NCI-H2081 treated with DMSO at 0.1 percent for 48 hours (cell line): ENCODE results near the gene DNMT3L.
"Not testable (repeated sequence)": the region's sequence is repeated elsewhere in the genome, so short reads cannot be mapped to it uniquely, and the experiment has no call there.

ENCODE experiments used
- DNase-seq: peaks from one replicate; lab custom pipeline; 2025; lab: John Stamatoyannopoulos, UW

DNMT3L gene

DNA sequence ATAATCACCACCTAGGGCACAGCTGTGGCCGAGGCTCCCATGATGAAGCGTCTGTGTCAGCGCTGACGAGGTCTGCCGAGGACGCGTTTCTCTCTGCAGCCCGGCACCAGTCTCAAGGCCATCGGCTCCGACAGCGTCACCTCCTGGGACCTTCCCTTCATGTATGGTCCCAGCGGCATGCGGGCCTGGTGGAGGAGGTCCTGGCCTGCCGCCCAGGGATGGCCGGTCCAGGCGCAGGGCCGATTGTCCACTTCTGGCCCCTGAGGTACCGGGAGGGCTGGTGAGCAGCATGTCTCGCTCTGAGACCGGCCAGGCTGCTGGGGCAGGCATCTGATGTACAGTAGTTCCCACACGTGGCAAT, 64.6 kb downstream of the DNMT3L start:
- not testable (repeated sequence) for DNase-seq
